HepG2 (cell line): Measurements from ENCODE around the gene WASHC4. TPM values are rescaled to one million over a fixed set of nuclear protein-coding genes. Genes with fewer than 3 reads are reported as not detected.

Experiments
- ATAC-seq: fragments of 200-7000 bp; cut with Tn5 transposase; 3 replicates; pipeline ENCODE4 v1.9.1; 2020; ENCODE audit warnings: mild to moderate bottlenecking, moderate library complexity
- BruUV-seq: library from RNA; stranded (reverse); fragments of 400-500 nt; replicated peaks from 2 replicates; lab custom pipeline; 2021; lab: Mats Ljungman, UMichigan
- CTCF ChIA-PET: fragments of 300-600 bp; formaldehyde crosslinking; extraction: SDS; loops from one replicate; lab custom pipeline; 2021; ENCODE audit warnings: low total read pairs, inconsistent platforms, low intra/inter-chr PET ratio; lab: Yijun Ruan, JAX
- POLR2A ChIA-PET: fragments of 350-600 bp; sonication (Branson Sonifier 250); formaldehyde crosslinking; loops from one replicate; lab custom pipeline; 2020; ENCODE audit warnings: antibody characterized with exemption, inconsistent platforms; lab: Yijun Ruan, JAX
- DNase-seq: peaks from one replicate; pipeline ENCODE4 v3.0.0-alpha.2; 2015; ENCODE audit warnings: low spot score
- FAIRE-seq: peaks from 3 replicates; lab custom pipeline; 2011; peaks lifted over from hg19 to GRCh38; lab: Jason Lieb, UNC
- H2AFZ ChIP-seq: one replicate; pipeline ENCODE4 v1.6.1; 2011; ENCODE audit warnings: low read length, inconsistent platforms
- H3K27ac ChIP-seq: fragments of 300-600 bp; 3 replicates; pipeline ENCODE4 v1.8.0; 2011; ENCODE audit warnings: mixed run types, mild to moderate bottlenecking, mixed read lengths, low read length, inconsistent platforms; ENCODE audit not compliant: insufficient read depth; ENCODE audit errors: extremely low read length
- H3K27me3 ChIP-seq, 2 experiments: fragments of 200-600 bp in 1 of 2; 2 replicates in 1 of 2; 3 replicates in 1 of 2; pipeline versions ENCODE4 v1.6.0 to v1.8.0; 2011; ENCODE audit warnings: low read length in 2 of 2, mild to moderate bottlenecking in 2 of 2, moderate library complexity in 2 of 2, inconsistent platforms in 1 of 2; ENCODE audit not compliant: insufficient read depth in 2 of 2, control insufficient read depth in 1 of 2
- H3K36me3 ChIP-seq, 2 experiments: fragments of 200-600 bp in 1 of 2; replicated peaks in 1 of 2; 2 replicates in 1 of 2; 3 replicates in 1 of 2; pipeline versions ENCODE4 v1.5.1 to v1.8.0; 2011; ENCODE audit warnings: low read length in 2 of 2, inconsistent platforms in 1 of 2; ENCODE audit not compliant: insufficient read depth in 2 of 2, control insufficient read depth in 1 of 2
- H3K4me1 ChIP-seq: 2 replicates; pipeline ENCODE4 v1.5.1; 2012; ENCODE audit warnings: low read length, inconsistent platforms; ENCODE audit not compliant: insufficient read depth
- H3K4me2 ChIP-seq: 2 replicates; pipeline ENCODE4 v1.6.0; 2011; ENCODE audit warnings: low read depth, low read length, inconsistent platforms
- H3K4me3 ChIP-seq, 3 experiments: fragments of 200-600 bp in 1 of 3; sonication (generic), shearing (Covaris generic) in 1 of 3; replicated peaks in 1 of 3; 2 replicates each; pipeline ENCODE4 v1.5.1; 2011 to 2016; ENCODE audit warnings: low read length in 3 of 3, inconsistent platforms in 2 of 3, low read depth in 2 of 3, mild to moderate bottlenecking in 2 of 3, control low read depth in 1 of 3, mixed read lengths in 1 of 3; ENCODE audit not compliant: insufficient read depth in 1 of 3
- H3K79me2 ChIP-seq: one replicate; pipeline ENCODE4 v1.6.1; 2011; ENCODE audit warnings: low read length, inconsistent platforms; ENCODE audit not compliant: insufficient read depth
- H3K9ac ChIP-seq: 2 replicates; pipeline ENCODE4 v1.6.0; 2011; ENCODE audit warnings: mild to moderate bottlenecking, low read depth, low read length, inconsistent platforms; ENCODE audit not compliant: insufficient read depth
- H3K9me3 ChIP-seq: 2 replicates; pipeline ENCODE4 v1.5.1; 2012; ENCODE audit warnings: mild to moderate bottlenecking, low read length
- H4K20me1 ChIP-seq: 2 replicates; pipeline ENCODE4 v1.6.0; 2011; ENCODE audit warnings: inconsistent platforms, mild to moderate bottlenecking, low read length, moderate library complexity; ENCODE audit not compliant: insufficient read depth
- EP300 ChIP-seq, 3 experiments: sonication (generic) in 1 of 3; formaldehyde crosslinking in 1 of 3; IDR thresholded peaks; 2 replicates each; pipeline versions ENCODE4 v1.5.1 to v1.6.1; 2011 to 2020; ENCODE audit warnings: low read depth in 2 of 3, low read length in 2 of 3, borderline replicate concordance in 1 of 3, improper control_type of control experiment in 1 of 3, mild to moderate bottlenecking in 1 of 3, missing genetic modification reagents in 1 of 3, moderate library complexity in 1 of 3
- MIER2 ChIP-seq: IDR thresholded peaks from 2 replicates; pipeline ENCODE4 v1.6.1; 2016; ENCODE audit warnings: missing biosample characterization, missing genetic modification reagents
- ZNF780A ChIP-seq: sonication (generic); formaldehyde crosslinking; IDR thresholded peaks from 2 replicates; pipeline ENCODE4 v1.8.0; 2022; ENCODE audit warnings: mild to moderate bottlenecking, missing genetic modification reagents, moderate library complexity
- WGBS: methylation state at CpG from one replicate; pipeline ENCODE4 v1.1.6; 2017; ENCODE audit warnings: low lambda C conversion rate; 5-methylcytosine and 5-hydroxymethylcytosine counted together
- in situ Hi-C: cut with HindIII; loops from 2 replicates; pipeline ENCODE4 v1.10.0; 2017; ENCODE audit warnings: low pct_unique_long_range_greater_than_20kb; ENCODE audit not compliant: extremely low pct_ligation_motif_present
- intact Hi-C: fragments of 100-400 bp; cut with micrococcal nuclease; formaldehyde crosslinking; loops from one replicate; pipeline ENCODE4 v1.10.0; 2022; ENCODE audit not compliant: unreplicated experiment
- polyA plus RNA-seq, 8 experiments: library from polyadenylated mRNA; depleted of rRNA in 3 of 8; stranded (reverse) in 7 of 8; unstranded in 1 of 8; fragments of >200 nt; fragmentation: Illumina TruSeq in 4 of 8; extraction: Trizol in 4 of 8; gene quantifications; 2 replicates each; pipeline versions ENCODE4 v1.2.1 to v1.2.3, GENCODE V29; 2011 to 2016; ENCODE audit warnings: low read depth in 4 of 8, missing spikeins in 1 of 8, mixed read lengths in 1 of 8; ENCODE audit not compliant: insufficient read depth in 1 of 8
- total RNA-seq, 5 experiments: library from RNA; depleted of rRNA; stranded (reverse); fragments of >200 nt; fragmentation: Illumina TruSeq; extraction: Trizol; gene quantifications; 2 replicates each; pipeline ENCODE4 v1.2.3, GENCODE V29; 2016; ENCODE audit warnings: low read depth in 1 of 5
- TF ChIP-seq, protein P1 (sequence below): sonication (generic); formaldehyde crosslinking; IDR thresholded peaks from 2 replicates; pipeline ENCODE4 v1.8.1; 2023; ENCODE audit warnings: mild to moderate bottlenecking, moderate library complexity, missing genetic modification reagents
- TF ChIP-seq, protein P2 (sequence below): sonication (generic); formaldehyde crosslinking; IDR thresholded peaks from 2 replicates; pipeline ENCODE4 v1.9.0; 2022; ENCODE audit warnings: low read depth, missing genetic modification reagents

WASHC4 gene
- total and polyA plus RNA-seq, 2 of the 13 experiments (the other 11 are each of a cell fraction or from before 2014, with no cell fraction given), result 21.0 to 36.3 TPM

GRCh38 chr12:105084251-105085250, 23.0 kb upstream of the WASHC4 start, which contains the start of gene ALDH1L2 (continued):
- TF ChIP-seq, protein P1, sequence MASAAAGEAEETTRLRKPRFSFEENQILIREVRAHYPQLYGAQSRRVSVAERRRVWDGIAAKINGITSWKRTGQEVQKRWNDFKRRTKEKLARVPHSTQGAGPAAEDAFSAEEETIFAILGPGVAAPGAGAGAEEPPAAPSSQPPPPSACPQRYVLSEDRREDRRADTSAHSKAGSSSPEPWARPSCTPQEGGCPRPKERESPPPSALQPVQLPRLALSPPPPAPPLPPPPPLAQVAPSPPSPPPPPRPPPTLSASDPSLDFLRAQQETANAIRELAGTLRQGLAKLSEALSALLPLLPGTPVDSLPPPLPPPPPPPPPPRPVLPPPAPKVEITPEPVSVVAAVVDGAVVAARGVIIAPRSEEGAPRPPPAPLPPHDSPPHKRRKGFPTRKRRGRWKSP (CRISPR knock-in tag), result peak; percentile 70; the same call in 1 of the 2 replicates

- BruUV-seq, result no TSS peak
- Histone ChIP-seq H3K9ac (no peak overlapping the region), H3K4me1 (peaks cover 16% of the 10 kb centered on the region), H3K79me2 (no peaks in the 10 kb centered on the region), H3K27me3 (peaks cover 0 to 5% of the 10 kb centered on the region in 2 experiments; a peak in 1 of 5 replicates), H2AFZ (no peak overlapping the region), H3K4me3 (no peak overlapping the region), H4K20me1 (no peaks in the 10 kb centered on the region), H3K4me2 (no peak overlapping the region), H3K27ac (no peak overlapping the region), H3K9me3 (no peaks in the 10 kb centered on the region), H3K36me3 (no peaks in the 10 kb centered on the region)
- ChIA-PET POLR2A (interaction anchor here (1.3 kb wide), 1 partner anchor 22 kb away, joined by 3 read pairs; the partner anchor contains the start of gene WASHC4), CTCF (no interaction called here)
- intact Hi-C loops, result no loop called here
- TF ChIP-seq ZNF780A, result no peak
- WGBS, result 75% methylated on average over 6 of the region's 6 CpGs
- FAIRE-seq (no peak), ATAC-seq (no peak), DNase-seq (no peak)
- in situ Hi-C loops, result no loop called here
These were observed 22.0 kb upstream of the WASHC4 start for GRCh38 chr12:105085501-105085900.

DNA sequence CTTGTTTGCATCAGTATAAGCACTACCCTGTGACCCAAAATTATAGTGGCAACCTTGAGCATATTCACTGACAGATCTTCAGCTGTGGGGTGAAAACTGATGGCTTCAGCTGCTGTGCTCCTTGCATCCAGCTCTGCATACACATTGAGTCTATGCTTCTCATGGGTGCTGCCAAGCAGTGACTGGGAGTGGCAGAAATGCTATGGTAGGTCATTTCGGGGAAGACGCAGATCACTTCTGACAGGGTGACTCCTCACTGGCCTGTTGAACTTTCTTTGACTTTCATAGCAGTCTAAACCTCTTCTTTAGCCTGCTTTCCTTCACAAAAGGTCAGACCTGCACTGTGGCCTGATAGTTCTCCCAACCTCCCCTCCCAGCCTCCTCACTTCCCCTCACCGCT, 17.7 kb upstream of the WASHC4 start:
- Histone ChIP-seq H3K36me3 (no peaks in the 10 kb centered on the region), H3K27me3 (peaks cover 2 to 14% of the 10 kb centered on the region in 2 experiments; a peak in 2 of 5 replicates), H3K4me3 (no peak overlapping the region), H3K4me1 (0 out of 2 replicates have a peak, but pooled peaks cover 8% of the 10 kb centered on the region), H3K27ac (no peak overlapping the region), H2AFZ (no peak overlapping the region), H3K4me2 (no peak overlapping the region), H3K79me2 (no peaks in the 10 kb centered on the region), H4K20me1 (no peaks in the 10 kb centered on the region), H3K9ac (no peak overlapping the region), H3K9me3 (no peaks in the 10 kb centered on the region)
- ATAC-seq (no peak), FAIRE-seq (no peak), DNase-seq (no peak)
- 41% methylated on average over 3 of the region's 3 CpGs for WGBS
- no TSS peak for BruUV-seq
- POLR2A ChIA-PET, result no interaction called here
- in situ Hi-C loops, result no loop called here
- CTCF ChIA-PET, result no interaction called here
- no peak for TF ChIP-seq MIER2 (CRISPR knock-in tag)
- TF ChIP-seq, protein P2, sequence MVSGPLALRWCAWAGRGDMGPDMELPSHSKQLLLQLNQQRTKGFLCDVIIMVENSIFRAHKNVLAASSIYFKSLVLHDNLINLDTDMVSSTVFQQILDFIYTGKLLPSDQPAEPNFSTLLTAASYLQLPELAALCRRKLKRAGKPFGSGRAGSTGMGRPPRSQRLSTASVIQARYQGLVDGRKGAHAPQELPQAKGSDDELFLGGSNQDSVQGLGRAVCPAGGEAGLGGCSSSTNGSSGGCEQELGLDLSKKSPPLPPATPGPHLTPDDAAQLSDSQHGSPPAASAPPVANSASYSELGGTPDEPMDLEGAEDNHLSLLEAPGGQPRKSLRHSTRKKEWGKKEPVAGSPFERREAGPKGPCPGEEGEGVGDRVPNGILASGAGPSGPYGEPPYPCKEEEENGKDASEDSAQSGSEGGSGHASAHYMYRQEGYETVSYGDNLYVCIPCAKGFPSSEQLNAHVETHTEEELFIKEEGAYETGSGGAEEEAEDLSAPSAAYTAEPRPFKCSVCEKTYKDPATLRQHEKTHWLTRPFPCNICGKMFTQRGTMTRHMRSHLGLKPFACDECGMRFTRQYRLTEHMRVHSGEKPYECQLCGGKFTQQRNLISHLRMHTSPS (CRISPR knock-in tag), result no peak
- no peak for TF ChIP-seq EP300 (IDR thresholded peaks at IDR 0.05; ENCODE audit: low read depth in 2 of 2, low read length in 2 of 2)
- TF ChIP-seq EP300 (CRISPR knock-in tag; IDR thresholded peaks at IDR 0.05; ENCODE audit: borderline replicate concordance), result no peak
- intact Hi-C loops, result no loop called here
